HG03565 (cell line): ENCODE results near the gene ADGRG6.

Source experiments
- ATAC-seq: cut with Tn5 transposase; IDR thresholded peaks from one replicate; pipeline ENCODE4 v1.9.1; 2021; ENCODE audit warnings: mild to moderate bottlenecking, moderate library complexity; ENCODE audit not compliant: unreplicated experiment

The ADGRG6 gene

DNA sequence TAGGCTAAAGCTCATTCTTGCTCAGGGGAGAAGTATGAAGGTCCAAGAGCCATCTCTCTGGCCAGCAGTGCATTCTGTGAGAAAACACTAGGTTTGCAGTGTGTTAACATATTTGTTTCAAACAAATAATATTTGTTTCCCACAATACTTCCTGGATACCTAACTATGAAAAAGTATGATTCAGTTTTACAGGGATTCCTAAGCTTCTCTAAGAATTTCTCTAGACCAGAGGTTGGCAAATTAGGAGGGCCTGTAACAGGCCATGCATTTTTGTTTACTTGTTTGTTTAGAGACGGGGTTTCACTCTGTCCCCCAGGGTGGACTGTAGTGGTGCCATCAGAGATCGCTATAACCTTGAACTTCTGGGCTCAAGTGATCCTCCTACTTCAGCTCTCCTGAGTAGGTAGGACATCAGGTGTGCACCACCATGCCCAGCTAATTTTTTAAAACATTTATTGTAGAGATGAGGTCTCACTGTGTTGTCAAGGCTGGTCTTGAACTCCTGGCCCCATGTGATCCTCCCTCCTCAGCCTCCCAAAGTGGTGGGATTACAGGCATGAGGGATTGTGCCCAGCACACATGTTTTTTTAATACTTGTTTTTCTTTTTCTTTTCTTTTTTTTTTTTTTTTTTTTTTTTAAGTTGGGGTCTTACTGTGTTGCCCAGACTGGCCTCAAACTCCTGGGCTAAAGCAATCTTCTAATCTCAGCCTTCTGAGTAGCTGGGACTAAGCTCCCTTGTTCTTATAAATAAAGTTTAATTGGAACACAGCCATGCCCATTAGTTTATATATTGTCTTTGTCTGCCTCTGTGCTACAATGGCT lies 71.7 kb downstream of the ADGRG6 start:
- ATAC-seq: no peak

DNA sequence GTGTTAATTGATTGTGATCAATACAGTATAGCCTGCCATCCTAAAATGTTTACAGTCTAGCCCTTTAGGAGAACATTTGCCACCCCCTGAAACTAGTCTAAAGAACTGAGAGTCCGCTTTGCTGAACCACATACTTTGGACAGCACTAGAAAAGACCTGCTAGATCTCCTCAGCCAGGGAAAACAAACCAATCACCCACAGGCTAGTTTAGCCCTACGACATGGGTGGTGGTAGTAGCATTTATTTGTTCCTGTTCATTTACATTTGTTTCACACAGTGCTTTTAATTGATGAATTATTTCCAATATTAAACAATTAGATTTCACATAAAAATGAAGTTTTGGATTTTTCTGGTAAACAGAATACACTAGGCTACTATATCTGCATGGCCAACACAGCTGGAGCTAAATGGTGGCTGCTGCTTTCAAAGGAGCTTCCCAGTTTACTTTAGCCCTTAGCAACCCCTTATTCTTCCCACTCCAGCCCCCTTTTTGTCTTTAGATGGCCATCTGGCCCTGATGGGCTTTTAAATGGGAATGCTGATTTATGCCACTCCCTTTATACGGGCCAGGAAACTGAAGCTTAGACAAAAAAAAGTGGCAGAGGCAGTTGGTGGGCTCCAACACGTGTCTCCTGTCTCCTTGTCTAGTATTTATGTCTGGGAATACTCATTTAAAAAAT lies 72.4 kb downstream of the ADGRG6 start:
- ATAC-seq: no peak

DNA sequence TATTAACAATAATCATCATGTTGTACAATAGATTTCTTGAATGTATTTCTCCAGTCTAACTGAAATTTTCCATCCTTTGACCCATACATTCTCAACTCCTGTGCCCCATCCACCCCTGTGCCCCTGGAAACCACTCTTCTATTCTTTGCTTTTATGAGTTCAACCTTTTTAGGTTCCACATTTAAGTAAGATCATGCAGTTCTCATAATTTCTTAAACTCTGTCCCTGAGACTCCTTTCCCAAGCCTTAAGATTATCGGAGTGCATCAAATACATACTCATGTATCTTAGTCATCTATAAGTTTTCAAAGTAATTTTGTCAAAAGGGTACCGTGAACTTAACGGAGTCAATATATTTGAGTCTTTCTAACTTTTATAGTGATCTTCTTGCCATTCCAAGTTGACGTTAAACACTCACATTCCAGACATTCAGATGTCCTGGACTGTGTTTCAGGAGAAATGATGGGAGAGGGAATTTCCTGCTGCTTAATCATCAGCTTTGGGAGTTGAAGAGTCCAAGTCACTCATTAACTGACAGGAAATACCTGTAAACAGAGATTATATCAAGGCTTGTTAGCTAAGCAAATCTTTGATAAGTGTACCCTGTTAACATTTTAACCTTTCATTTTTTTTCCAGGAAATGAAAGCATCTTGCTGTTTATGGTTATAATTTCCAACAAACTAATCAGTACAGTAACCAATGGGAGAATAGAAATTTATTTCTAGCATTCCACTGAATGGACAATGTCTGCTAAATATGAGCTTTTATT lies 73.3 kb downstream of the ADGRG6 start:
- ATAC-seq: no peak

DNA sequence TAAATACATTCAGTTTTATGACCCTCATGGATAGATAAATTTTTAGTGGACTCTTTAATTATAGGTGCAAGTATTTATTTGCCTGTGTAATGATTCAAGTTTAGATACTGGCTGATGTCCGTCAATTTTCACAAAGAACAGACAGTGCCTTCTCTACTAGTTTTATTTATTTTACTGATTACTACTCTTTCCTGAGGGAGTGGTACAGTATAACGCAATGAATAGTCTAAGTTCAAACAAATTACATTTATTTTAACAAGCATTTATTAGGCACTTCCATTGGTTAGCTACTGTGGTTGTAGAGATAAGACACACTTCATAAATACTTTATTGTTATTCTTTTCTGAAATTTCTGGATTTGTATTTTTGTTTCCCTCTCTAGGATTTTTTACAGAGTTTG lies 74.3 kb downstream of the ADGRG6 start:
- ATAC-seq: no peak

- ATAC-seq: no peak
Measured at GRCh38 chr6:142376800-142377496, 75.1 kb downstream of the ADGRG6 start.

- ATAC-seq: no peak
Measured at GRCh38 chr6:142377497-142377848, 75.7 kb downstream of the ADGRG6 start.

GRCh38 chr6:142378138-142378875 lies 76.5 kb downstream of the ADGRG6 start:
- ATAC-seq: no peak

DNA sequence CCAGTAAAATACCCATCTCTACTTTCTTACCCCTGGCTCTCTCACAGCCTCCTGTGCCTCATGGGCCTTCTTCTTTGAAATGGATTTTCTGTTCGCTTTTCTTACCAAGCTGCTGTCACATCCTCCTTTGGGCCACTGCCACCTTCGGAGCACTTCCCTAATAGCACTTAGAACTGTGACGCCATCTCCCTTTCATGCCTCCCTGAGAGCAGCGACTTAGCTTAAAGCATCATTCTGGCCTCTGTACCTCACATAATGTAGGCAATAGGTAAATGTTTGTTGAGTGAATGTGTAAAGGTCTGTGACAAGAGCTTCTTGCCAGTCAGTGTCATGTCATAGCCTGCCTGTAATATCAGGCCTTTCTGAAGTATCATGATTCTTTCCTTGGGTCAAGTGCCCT lies 78.8 kb downstream of the ADGRG6 start:
- no peak for ATAC-seq

DNA sequence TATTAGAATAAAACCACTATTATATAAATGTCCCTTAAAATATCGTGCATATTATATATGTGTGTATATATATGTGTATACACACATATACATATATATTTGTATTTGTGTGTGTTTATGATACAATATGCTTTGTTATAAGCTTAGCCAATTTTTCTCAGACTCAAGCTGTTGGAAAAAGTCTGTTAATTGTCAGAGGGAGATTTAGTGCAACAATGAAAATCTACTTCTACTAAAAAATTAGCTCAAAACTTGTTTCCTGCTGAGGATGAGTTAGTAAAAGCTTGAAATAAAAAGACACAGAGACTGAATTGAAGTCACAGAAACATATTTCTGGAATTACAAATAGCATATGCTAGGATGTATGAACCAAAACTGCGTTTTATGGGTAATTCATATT lies 79.4 kb downstream of the ADGRG6 start:
- no peak for ATAC-seq

DNA sequence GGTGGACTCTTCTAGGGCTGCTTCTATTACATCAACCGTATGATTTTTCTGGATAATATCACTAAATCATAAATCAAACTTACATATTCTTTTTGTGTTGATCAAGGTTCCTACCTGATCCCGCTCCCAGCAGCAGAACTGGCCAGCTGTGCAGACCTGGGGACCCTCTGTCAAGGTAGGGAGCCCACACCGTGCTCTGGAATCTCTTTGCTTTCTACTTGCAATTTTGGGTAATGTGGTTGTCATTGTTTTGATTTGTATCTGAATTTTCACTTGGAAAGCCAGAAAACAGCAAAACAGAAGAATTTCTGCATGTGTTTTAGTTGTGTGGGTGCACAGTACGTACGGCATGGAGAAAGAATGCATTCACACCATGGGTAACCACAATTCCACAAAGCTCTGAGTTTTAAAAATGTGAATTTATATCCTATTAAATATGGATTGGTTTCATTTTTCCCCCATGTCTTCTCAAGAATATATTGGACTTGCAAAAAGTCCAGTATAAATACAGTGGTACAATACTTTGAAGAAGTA lies 80.1 kb downstream of the ADGRG6 start:
- ATAC-seq: no peak

DNA sequence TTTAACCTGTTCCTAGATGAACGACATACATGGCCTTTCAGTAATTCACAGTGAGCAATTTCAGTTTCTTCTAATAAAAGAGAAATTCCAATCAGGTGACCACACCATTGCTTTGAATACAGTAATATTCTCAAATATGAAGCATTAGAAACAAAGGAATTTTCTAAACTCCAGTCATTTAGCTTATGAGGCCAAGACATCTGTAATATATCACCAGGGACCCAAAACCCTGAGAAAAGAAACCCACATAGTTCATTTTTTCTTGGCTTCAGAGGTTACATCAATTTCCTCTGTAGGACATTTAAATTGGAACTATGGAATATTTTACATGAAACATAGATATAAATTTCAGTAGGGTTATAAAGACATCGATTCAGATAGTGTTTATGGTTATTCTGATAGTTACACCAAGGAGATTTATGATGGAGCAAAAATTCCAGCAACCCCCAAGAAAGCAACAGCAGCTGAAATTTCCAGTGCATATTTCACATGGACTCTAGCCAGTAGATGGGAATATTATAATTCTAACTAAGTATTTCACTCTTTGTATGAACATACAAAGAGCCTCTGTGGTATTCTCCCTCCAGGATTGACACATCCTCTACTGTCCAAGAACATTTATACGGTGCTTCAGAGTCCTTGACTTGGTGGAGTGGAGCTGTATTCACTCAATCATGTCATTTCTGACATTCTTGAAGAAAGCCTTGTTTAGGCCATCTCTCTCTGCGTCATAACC lies 82.9 kb downstream of the ADGRG6 start:
- ATAC-seq: no peak

- ATAC-seq: no peak
Measured at GRCh38 chr6:142385352-142385751, 83.5 kb downstream of the ADGRG6 start.

DNA sequence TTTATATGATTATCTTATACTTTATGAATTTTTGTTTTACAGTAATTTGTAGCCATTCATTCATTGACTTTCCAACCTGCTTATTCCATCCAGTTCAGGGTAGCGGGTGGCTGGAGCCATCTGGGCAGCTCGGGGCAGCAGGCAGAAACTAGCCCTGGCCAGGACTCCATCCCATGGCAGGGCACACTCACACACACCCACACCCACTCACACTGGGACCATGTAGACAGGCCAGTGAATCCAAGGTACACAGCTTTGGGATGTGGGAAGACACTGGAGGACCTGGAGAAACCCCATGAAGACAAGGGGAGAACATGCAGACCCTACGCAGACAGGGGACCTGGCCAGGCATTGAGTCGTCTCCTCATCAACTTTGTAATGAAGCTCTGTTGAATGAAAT lies 84.8 kb downstream of the ADGRG6 start:
- ATAC-seq: no peak

- ATAC-seq: peak; percentile 66
Measured at GRCh38 chr6:142387997-142388815, 86.4 kb downstream of the ADGRG6 start.

- no peak for ATAC-seq
Measured at GRCh38 chr6:142395266-142395665, 93.5 kb downstream of the ADGRG6 start.

- peak; percentile 99 for ATAC-seq
Measured at GRCh38 chr6:142395768-142396231, 94.0 kb downstream of the ADGRG6 start.

GRCh38 chr6:142398353-142398752 lies 96.5 kb downstream of the ADGRG6 start:
- no peak for ATAC-seq

- ATAC-seq: no peak
Measured at GRCh38 chr6:142399739-142400138, 97.9 kb downstream of the ADGRG6 start.

- ATAC-seq: no peak
Measured at GRCh38 chr6:142400495-142400894, 98.7 kb downstream of the ADGRG6 start.
